HG02943 (cell line): ENCODE data around the gene USP9X.
"Not testable (repeated sequence)": the region's sequence is repeated elsewhere in the genome, so short reads cannot be mapped to it uniquely, and the experiment has no call there.

ENCODE experiments used
- ATAC-seq: cut with Tn5 transposase; IDR thresholded peaks from one replicate; pipeline ENCODE4 v1.9.1; 2021; ENCODE audit warnings: mild to moderate bottlenecking, low read depth, moderate library complexity; ENCODE audit not compliant: unreplicated experiment

The USP9X gene

DNA sequence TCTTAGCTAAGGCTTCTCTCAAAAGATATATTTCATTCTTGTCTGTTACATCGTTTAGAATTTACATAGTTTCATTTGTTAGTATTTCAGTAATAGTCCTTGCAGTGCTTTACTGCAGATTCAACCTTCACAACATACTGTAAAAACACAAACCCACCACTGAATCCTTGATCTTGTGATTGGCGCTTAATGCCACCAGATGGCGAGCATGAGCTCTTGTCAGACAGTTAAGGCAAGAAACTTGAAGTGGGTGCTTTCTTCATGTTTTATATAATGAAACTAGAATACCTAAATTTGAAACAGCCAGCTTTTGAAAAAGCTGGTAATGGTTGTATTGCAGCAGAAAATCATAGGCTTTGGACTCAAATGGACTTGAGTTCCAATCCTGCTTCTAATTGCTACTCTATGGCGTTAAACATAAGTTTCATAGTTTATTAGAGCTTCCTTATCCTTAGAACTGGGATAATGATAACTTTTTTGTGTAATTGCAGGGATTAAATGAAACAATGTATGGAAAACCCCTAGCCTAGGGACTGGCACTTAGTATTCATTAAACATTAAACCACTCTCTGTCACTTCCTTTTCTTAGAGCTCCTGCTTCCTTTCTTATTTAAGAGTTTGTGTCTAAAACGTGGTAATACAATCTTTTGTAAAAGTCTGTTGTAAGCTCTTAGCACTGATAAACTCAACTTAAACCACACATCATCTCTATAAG lies 95.1 kb downstream of the USP9X start:
- ATAC-seq = peak; percentile 71

DNA sequence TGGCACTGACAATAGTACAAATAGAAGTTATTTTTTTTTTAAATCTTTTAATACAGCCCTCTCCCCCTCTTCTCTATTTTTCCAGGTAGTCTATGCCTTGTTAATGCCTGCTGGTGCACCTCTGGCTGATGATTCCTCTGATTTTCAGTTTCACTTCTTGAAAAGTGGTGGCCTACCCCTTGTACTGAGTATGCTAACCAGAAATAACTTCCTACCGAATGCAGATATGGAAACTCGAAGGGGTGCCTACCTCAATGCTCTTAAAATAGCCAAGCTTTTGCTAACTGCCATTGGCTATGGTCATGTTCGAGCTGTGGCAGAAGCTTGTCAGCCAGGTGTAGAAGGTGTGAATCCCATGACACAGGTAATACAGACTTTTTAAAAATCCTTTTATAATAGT lies 99.1 kb downstream of the USP9X start:
- ATAC-seq = no peak

DNA sequence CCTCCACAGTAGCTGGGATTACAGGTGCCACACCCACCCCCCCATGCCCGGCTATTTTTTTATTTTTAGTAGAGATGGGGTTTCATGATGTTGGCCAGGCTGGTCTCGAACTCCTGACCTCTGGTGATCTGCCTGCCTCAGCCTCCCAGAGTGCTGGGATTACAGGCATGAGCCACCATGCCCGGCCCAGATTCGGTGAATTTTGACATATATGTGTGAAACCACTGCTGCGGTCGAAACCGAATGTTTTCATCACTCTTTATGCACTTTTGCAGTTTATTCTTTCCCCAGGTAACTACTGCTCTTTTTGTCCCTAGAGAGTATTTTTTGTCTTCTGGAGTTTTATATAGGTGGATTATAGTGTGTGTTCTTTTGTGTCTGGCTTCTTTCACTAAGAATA lies 101.7 kb downstream of the USP9X start:
- ATAC-seq = not testable (repeated sequence)

DNA sequence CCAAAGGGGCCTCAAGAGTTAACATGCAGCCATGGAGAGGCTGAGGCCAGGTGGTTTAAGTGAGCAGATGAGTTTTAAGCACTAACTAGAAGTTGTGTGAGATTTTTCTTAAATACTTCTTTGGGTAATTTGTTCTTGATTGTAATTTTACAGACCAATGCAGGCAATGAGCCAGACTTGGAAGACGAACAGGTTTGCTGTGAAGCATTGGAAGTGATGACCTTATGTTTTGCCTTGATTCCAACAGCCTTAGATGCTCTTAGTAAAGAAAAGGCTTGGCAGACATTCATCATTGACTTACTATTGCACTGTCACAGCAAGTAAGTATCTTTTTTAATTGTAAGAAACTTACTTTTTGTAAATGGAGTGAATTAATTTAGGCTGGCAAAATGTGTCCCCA lies 103.9 kb downstream of the USP9X start:
- ATAC-seq = no peak

DNA sequence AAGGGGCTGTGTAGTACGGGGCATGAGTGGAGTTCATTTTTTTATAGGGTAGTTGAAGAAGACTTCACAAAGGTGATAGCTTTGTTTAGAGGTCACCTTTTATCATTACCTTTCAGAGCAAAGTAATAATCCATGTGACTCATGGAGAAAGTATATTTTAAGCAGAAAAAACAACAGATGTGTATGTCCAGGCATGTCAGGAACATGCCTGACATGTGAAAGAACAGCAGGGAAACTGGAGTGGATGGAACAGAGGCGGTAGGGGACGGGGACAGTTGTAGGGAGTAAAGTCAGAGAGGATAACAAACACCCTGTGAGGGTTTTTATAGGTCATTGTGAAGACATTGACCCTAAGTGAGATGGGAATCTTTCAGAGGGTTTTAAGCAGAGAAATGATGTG lies 107.6 kb downstream of the USP9X start:
- ATAC-seq = no peak

DNA sequence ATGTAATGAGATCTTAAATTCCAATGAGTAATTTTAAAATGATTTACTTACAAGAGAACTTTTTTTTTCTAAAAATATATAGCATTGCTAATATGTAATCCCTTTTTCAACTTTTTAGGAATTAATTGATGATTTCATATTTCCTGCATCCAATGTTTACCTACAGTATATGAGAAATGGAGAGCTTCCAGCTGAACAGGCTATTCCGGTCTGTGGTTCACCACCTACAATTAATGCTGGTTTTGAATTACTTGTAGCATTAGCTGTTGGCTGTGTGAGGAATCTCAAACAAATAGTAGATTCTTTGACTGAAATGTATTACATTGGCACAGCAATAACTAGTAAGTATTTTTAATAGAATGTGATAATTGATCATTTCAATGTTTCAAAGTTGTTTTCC lies 113.2 kb downstream of the USP9X start:
- no peak for ATAC-seq

DNA sequence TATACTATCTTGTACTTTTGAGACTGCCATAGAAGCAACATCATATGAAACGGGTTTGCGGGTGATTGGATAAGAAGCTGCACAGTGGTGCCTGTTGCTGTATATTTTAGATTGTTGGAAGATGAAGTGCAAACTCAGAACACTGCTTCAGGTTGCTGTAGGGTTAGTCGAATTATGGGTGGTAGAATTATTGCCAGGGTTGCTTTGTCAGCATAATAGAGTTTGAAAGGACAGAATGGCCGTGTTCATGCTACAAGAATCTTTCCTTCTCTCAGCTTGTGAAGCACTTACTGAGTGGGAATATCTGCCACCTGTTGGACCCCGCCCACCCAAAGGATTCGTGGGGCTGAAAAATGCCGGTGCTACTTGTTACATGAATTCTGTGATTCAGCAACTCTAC lies 115.5 kb downstream of the USP9X start:
- no peak for ATAC-seq

DNA sequence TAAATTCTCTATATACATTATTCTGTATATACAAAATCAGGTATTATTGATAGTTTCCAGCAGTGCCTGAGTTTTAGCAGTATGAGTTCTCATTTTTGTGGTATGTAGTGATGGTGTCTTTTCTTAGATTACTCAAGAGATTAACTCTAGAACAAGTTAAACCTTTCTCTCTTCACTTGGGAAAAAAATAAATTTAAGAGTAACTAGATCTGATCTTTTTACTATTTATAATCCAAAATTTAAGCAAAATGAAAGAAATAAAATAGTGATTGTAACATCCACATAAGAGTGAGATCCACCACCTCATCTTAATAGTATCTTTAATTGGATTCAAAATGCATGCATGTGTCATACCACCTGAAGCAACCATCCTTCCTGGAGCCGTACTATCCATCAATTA lies 124.6 kb downstream of the USP9X start:
- no peak for ATAC-seq

DNA sequence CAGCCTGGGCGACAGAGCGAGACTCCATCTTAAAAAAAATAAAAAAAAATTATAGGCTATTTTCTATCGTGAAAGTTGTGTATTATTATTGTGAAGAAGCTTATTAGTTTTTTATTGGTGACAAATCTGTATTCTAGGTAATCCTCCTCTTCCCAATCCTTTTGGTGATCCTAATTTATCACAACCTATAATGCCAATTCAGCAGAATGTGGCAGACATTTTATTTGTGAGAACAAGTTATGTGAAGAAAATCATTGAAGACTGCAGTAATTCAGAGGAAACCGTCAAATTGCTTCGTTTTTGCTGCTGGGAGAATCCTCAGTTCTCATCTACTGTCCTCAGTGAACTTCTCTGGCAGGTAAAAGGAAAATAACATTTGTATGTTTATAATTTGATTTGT lies 139.4 kb downstream of the USP9X start:
- no peak for ATAC-seq

DNA sequence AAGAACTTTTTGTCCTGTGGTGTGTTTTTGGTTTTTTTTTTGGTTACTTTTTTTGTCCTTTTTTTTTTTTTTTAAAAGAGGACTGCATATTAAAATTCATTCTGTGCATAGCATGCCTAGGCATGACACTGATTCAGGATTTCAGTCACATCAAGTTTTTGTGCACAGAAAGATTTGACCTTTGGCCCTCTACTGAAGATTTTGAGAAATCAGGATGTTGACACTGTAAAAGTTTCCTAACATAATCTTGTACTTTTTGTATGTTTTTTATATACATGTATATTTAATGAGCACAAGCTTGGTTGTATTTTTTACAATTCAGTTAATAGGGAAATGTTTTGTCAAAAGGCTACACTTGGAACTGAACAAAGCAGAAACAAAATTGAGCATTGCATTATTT lies 148.7 kb downstream of the USP9X start:
- ATAC-seq = no peak

DNA sequence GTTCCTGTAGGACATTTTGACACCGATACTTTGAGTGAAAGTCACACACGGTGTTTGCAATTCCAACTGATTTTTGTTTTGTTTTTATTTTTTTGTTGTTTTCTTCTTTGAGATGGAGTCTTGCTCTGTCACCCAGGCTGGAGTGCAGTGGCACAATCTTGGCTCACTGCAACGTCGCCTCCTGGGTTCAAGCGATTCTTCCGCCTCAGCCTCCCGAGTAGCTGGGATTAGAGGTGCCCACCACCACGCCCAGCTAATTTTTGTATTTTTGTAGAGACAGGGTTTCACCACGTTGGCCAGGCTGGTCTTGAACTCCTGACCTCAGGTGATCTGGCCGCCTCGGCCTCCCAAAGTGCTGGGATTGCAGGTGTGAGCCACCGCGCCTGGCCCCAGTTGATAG lies 149.2 kb downstream of the USP9X start:
- ATAC-seq = not testable (repeated sequence)

DNA sequence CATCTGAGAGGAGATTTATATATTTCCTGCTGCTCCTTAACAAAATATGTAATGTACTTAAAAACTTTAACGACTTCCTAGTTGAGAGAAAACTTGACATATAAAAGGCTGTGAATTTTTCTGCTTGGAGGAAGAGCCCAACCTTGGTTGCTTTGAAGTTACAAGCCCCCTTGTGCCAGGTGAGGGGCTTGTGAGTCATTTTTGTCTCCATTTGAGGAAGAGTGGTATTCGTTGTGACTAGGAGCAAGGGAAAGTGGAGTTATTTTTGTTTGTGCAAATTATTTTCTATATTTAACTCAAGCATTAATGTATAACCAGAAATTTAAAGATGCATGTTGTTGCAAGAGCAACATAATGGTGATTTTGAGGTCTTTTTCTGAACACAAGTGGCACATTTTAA lies 149.7 kb downstream of the USP9X start:
- ATAC-seq = no peak

DNA sequence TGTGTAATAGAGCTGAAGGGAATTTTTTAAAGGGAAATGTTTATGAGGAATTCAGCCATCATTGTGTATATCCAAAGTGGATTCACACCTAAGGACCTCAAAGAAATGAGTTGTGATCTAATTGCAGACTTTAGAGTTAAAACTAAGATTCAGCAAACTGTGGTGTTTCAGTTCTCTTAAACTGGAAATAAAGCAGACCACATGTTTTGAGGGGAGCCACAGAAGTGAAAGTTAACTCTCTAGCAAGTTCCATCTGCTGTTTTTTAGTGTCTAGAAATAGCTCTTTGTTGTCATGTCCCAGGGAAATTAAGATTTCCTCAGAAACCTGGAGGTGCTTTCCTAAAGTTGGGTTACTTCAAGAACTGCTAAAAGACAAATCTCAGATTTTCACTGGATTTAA lies 151.4 kb downstream of the USP9X start:
- no peak for ATAC-seq

DNA sequence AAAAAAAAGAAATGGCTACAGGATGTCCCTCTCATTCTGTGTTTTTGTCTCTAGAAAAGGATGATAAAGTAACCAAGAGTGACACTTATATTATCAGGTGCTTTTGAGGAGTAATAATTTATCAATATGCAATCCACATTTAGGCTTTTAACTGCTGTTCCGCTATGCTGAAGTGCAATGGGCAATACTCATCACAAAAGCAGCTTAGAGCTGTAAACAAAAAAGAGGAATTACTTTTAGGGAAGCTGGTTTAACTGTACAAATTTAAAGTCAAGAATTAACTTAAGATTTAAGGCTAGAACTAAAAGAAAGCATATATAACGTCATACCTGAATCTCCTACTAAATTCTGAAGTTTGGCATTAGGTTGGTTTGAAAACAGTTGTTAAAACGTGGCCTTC lies 155.3 kb downstream of the USP9X start:
- ATAC-seq = no peak

DNA sequence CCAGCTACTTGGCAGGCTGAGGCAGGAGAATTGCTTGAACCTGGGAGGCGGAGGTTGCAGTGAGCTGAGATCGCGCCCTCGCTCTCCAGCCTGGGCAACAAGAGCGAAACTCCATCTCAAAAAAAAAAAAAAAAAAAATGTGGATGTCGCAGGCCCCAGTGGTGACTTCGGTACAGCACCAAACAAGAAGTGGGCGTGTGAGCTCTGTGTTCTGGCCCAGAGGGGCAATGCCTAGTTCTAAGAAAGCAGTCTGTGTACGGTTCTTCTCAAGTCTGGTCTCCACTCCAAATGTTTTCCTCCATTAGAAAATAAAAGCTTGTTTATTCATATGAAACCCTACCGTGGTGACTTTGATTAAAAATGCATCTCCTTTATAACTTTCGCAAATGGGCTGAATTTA lies 156.7 kb downstream of the USP9X start:
- ATAC-seq = no peak

DNA sequence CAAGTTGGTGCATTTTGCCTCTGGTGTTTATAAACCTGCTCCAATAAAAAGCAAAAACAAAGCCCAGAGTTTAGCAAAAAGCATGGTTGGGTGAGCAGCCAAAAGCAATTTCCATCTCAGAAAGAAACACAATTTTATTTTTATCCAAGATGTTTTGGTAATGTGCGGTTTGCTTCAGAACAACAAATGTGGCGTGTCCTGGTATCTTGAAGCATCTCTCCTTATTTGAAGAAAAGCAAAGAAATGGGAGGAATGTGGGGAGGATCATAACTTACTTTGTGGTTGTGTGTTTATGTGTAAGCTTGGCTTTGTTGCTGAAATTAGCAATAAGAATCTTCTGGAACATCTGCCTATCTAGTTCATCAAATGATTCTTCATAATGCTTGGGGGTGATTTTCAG lies 160.4 kb downstream of the USP9X start:
- ATAC-seq = no peak

DNA sequence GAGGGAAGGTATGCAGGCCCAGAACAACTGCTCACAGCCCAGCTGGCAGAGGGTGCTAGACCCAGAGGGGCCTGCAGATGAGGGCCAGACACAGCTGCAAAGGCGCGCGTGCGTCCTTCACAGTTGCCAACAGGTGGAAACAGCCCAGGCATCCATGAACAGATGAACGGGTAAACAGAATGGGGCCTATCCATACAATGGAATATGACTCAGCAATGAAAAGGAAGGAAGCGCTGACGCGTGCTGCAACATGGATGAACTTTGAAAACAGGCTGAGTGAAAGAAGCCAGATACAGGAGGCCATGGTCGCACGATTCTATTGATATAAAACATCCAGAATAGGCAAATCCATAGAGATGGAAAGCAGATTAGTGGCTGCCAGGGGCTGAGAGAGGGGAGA lies 165.6 kb downstream of the USP9X start:
- ATAC-seq = no peak

DNA sequence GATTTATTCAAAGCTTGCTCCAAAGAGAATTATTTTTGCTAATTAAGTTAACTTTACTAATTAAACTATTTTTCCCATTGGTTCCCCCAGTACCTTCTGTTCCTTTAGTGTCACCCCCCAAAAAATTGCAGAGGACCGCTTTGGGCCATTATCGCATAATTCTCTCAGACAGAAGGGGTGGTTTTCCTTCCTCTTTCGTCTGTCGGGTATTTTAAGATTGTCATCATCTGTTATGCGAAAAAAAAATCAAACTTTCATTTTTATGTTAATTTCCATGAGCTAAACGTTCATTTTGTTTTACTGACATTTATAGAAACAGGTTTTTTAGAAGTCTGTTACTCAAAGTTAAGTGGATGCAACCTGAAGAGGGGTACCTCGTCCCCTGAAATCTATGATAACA lies 172.6 kb downstream of the USP9X start:
- ATAC-seq = no peak

DNA sequence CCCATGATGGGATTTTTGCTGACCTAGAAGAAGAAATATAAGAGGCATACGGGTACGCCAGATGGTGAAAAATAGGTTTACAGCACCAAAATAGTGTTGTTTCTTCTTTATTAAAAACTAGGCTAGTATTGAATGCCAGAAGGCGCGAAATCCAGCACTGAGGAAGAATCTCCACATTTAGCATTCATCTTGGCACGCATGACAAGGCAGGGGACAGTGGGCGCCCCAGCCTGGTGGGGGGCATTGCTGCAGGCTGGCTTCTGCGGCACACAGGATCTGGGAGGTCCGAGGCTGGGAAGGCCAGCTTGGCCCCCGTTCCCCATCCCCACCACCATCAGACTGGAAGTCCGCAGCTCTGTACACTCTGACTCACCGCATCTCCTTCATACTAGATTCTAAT lies 173.0 kb downstream of the USP9X start:
- ATAC-seq = no peak

DNA sequence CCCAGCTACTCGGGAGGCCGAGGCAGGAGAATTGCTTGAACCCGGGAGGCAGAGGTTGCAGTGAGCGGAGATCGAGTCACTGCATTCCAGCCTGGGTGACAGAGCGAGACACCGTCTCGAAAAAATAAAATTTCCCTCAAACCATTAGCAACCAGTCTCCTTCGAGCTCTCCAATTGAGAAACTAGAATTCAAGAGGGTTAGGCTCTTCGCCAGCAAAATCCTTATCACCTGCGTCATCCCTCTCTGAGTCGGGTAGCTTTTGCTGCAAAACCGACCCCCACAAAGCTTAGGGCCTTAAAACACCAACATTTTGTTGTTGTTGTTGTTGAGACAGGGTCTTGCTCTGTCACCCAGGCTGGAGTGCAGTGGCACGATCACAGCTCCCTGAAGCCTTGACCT lies 173.6 kb downstream of the USP9X start:
- ATAC-seq = no peak

DNA sequence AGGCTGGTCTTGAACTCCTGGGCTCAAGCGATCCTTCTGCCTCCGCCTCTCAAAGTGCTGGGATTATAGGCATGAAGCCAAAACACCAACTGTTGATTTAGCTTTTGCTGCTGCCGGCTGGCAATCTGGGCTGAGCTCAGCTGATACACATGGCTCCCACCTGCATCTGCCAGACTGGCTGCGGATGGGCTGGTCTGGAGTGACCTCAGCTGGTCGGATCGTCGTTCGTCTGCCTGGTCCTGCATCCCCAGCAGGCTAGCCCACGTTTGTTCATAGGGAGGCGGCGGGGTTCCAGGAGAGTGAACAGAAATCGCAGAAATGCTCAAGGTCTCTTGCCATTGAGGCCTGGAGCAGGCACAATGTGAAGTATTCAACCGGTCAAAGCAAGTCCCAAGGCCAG lies 174.3 kb downstream of the USP9X start:
- no peak for ATAC-seq

DNA sequence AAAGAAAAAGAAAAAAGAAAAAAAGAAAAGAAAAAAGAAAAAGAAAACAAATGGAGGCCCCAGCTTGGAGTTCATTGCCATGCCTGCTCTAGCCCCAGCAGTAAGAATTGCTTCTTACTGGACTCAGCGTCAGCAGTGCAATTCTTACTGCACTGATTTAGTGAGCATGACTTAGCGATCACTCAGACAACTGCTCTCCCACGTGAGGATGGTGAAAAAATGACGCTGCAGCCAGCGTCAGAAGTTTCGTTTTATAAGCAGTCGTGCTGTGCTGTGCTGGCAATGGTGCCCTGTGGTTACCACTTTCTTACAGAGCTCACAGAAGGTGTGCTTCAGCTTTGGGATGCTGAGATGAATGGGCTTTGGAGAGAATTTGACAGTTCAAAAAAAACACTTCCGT lies 180.4 kb downstream of the USP9X start:
- ATAC-seq = no peak

DNA sequence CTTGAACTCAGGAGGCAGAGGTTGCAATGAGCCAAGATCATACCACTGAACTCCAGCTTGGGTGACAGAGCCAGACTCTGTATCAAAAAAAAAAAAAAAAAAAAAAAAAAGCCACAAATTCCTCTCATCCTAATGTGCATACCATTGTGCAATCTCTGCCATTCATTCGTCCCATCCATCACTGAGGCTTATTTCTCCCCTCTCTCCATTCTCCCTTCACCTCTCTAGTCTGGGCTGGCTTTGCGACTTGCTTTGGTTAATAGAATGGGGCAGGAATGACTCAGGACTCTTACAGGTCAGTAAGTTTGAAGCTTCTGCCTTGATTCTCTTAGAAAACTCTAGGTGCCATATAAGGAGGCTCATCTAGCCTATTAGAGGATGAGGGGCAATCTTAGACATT lies 188.4 kb downstream of the USP9X start:
- no peak for ATAC-seq
